Activated T-cell treated with anti-CD3 and anti-CD28 coated beads, Interleukin-2, amount 50 U/mL, for 1 hour (primary cell): ENCODE data around the gene UNC79.
"Not testable (repeated sequence)": the region's sequence is repeated elsewhere in the genome, so short reads cannot be mapped to it uniquely, and the experiment has no call there.

ENCODE experiments used
- DNase-seq: peaks from one replicate; pipeline ENCODE4 v3.0.0-alpha.2; 2020

The UNC79 gene

GRCh38 chr14:93430315-93431035 lies at the start of gene UNC79:
Gene UNC79 (plus strand): TSS chr14:93430939. CDS start chr14:93431030, 91 bp downstream.
- no peak for DNase-seq

GRCh38 chr14:93381644-93382043 lies 49.1 kb upstream of the UNC79 start:
- DNase-seq: no peak

- not testable (repeated sequence) for DNase-seq
Observed at GRCh38 chr14:93384256-93384655, 46.5 kb upstream of the UNC79 start.

GRCh38 chr14:93395231-93395630 lies 35.5 kb upstream of the UNC79 start:
- DNase-seq: no peak

- no peak for DNase-seq
Observed at GRCh38 chr14:93396456-93396855, 34.3 kb upstream of the UNC79 start.

GRCh38 chr14:93398491-93398890 lies 32.2 kb upstream of the UNC79 start:
- no peak for DNase-seq

GRCh38 chr14:93402951-93403350 lies 27.8 kb upstream of the UNC79 start:
- DNase-seq: no peak

- DNase-seq: no peak
Observed at GRCh38 chr14:93410021-93410420, 20.7 kb upstream of the UNC79 start.

- DNase-seq: no peak
Observed at GRCh38 chr14:93410893-93411292, 19.8 kb upstream of the UNC79 start.

GRCh38 chr14:93425136-93425535 lies 5.6 kb upstream of the UNC79 start:
- DNase-seq: not testable (repeated sequence)

GRCh38 chr14:93426750-93427149 lies 4.0 kb upstream of the UNC79 start:
- no peak for DNase-seq

- DNase-seq: no peak
Observed at GRCh38 chr14:93431036-93431670, 414 bp downstream of the UNC79 start.

GRCh38 chr14:93454224-93454623 lies 23.5 kb downstream of the UNC79 start:
- DNase-seq: no peak

GRCh38 chr14:93456356-93456755 lies 25.6 kb downstream of the UNC79 start:
- DNase-seq: no peak

GRCh38 chr14:93458234-93458633 lies 27.5 kb downstream of the UNC79 start:
- no peak for DNase-seq

GRCh38 chr14:93462479-93462878 lies 31.7 kb downstream of the UNC79 start:
- DNase-seq: no peak

GRCh38 chr14:93464271-93464670 lies 33.5 kb downstream of the UNC79 start:
- no peak for DNase-seq

- DNase-seq: no peak
Observed at GRCh38 chr14:93475471-93475870, 44.7 kb downstream of the UNC79 start.

GRCh38 chr14:93476305-93476704 lies 45.6 kb downstream of the UNC79 start:
- DNase-seq: no peak

- DNase-seq: not testable (repeated sequence)
Observed at GRCh38 chr14:93479074-93479473, 48.3 kb downstream of the UNC79 start.

GRCh38 chr14:93480867-93481266 lies 50.1 kb downstream of the UNC79 start:
- no peak for DNase-seq

- no peak for DNase-seq
Observed at GRCh38 chr14:93481758-93482157, 51.0 kb downstream of the UNC79 start.

GRCh38 chr14:93490001-93490400 lies 59.3 kb downstream of the UNC79 start:
- DNase-seq: no peak

- DNase-seq: no peak
Observed at GRCh38 chr14:93493054-93493453, 62.3 kb downstream of the UNC79 start.

GRCh38 chr14:93493622-93494021 lies 62.9 kb downstream of the UNC79 start:
- DNase-seq: not testable (repeated sequence)
